HG02642 (cell line): ENCODE measurements around the gene NECAB2.
"Not testable (repeated sequence)": the region's sequence is repeated elsewhere in the genome, so short reads cannot be mapped to it uniquely, and the experiment has no call there.

Experiments used
- ATAC-seq: cut with Tn5 transposase; IDR thresholded peaks from one replicate; pipeline ENCODE4 v1.9.1; 2021; ENCODE audit warnings: mild to moderate bottlenecking; ENCODE audit not compliant: unreplicated experiment, poor library complexity

NECAB2 gene

DNA sequence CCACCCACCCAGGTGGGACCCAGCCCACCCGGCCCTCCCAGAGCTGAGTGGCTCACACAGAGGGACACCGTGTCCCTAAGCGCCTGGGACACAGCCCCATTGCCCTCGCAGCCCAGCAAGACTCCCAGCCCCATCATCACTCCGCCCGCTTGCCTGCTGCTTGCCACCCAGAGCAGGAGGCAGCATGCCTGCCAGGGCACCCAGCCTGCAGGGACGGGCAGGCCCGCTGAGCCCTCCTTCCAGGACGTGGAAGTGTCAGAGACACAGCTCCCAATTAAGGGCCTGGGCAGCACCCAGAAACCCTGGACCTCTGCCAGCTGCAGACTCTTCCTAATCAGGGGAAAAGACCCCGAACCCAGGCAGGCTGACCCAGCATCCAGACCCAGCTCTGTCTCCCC is 32.2 kb upstream of the NECAB2 start:
- ATAC-seq, result no peak

DNA sequence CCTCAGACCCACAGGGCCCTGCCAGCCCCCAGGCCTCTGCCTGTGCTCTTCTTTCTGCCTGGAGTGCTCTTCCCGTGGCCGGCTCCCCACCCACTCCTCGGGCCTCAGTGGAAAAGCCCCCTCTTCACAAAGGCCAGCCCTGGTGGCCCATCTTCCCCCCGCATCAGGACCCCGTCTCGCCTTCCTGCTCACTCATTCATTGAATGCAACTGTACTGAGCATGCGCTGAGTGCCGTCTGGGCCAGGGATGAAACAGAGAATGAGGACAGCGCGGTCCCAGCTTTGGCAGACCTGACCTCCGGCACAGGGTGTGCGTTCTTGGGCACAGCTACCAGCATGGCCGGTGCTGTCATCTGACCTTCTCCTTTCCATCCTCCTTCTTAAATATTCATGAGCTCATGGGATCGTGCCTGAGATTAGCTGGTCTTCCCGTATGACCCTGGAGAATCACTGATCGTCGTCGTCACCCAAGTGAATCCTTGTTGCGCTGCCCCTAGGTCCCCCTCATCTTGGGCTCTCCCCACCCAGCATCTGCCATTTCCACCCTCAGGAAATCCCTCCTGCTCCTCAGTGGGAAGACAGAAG is 31.4 kb upstream of the NECAB2 start:
- ATAC-seq, result no peak

GRCh38 chr16:83937267-83937666 is 30.8 kb upstream of the NECAB2 start:
- no peak for ATAC-seq

- no peak for ATAC-seq
Observed at GRCh38 chr16:83937922-83938885, 29.8 kb upstream of the NECAB2 start.

GRCh38 chr16:83939266-83939855 is 28.7 kb upstream of the NECAB2 start:
- no peak for ATAC-seq

GRCh38 chr16:83940119-83940518 is 27.9 kb upstream of the NECAB2 start:
- no peak for ATAC-seq

GRCh38 chr16:83940630-83941378 is 27.2 kb upstream of the NECAB2 start:
- ATAC-seq, result no peak

- not testable (repeated sequence) for ATAC-seq
Observed at GRCh38 chr16:83941546-83941945, 26.5 kb upstream of the NECAB2 start.

- no peak for ATAC-seq
Observed at GRCh38 chr16:83942074-83942473, 26.0 kb upstream of the NECAB2 start.

GRCh38 chr16:83942815-83943515 is 25.1 kb upstream of the NECAB2 start:
- ATAC-seq, result no peak

DNA sequence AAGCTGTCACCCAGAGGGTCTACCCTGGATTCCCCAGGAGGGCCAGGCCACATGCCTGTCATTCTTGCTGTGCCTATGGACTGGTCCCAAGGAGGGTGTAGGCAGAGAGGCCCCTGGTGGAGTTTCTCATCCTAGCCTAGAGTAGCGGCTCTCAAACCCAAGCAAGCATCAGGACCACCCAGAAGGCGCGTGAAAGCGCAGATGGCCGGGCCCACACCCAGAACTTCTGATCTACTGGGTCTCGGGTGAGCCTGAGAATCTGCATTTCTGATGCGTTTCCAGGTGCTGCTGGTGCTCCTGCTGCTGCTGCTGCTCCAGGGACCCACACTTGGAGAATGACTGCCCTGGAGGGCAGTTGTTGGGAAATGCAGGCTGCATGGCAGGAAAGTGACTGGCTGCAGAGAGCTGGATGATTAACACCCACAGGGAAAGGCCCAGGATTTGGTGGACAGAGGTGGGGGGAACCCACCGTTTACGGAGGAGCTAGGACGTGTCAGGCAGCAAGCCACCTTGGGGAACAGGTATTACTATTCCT is 24.5 kb upstream of the NECAB2 start:
- ATAC-seq, result no peak

- ATAC-seq, result no peak
Observed at GRCh38 chr16:83945587-83945986, 22.5 kb upstream of the NECAB2 start.

DNA sequence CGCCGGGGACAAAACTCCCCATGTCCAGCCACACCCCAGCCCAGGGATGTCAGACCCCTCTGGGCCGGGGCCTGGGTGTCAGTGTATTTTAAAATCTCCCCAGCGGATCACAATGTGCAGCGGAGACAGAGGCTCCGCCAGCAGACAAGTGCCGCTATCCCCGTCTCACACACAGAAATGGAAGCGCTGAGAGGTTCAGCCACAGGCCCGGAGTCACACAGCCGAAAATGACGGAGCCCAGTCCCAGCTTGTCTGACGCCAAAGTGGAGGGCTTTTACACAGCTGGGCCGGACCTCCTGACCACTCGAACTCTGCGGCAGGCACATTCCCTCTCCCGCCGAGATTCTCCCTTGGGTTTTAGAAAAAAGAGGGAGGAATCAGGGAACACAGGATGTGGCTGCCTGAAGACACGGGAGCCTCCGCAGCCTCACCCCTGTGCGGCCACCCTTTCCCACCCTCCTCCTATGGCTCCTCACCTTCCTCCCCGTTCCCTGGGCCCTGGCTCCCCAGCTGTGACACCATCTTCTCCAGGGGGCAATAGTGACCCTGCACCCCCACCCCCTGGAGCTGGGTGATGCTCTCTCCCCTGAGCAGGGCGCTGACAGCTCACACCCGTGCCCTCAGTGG is 21.8 kb upstream of the NECAB2 start:
- ATAC-seq, result no peak

DNA sequence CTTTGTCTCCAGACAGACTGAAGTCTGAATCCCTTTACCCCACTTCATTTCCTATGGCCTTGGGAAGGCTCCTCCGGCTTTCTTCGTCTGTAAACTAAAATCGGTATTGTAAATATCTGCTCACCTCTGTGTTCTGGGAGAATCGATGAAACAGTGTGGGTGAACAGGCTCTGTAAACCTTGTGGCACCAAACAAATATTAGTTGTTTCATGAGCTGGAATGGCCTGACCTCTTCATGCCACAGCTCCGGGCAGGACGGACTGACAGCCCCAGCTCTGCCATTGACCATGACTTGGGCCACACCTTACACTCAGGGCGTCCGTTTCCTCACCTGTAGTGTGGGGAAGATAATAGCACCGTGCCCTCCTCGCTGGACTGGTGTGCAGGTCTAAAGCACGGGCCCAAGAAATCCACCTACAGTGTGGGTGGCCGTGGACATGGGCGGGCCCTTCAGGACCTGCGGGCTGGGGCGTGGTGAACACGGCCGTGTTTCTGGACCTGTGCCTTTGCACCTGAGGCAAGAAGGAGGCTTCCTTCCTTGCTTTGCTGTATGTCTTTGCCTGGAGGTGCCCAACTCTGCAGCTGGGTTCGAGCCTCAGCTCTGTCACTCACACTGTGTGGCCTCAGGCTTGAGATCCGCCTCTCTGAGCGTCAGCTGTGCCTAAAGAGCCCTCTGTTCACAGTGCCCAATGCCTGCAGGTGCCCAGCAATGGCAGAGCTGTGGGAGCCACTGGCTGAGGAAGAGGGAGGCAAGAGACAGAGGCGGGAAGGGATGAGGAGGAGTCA is 21.1 kb upstream of the NECAB2 start:
- ATAC-seq, result no peak

DNA sequence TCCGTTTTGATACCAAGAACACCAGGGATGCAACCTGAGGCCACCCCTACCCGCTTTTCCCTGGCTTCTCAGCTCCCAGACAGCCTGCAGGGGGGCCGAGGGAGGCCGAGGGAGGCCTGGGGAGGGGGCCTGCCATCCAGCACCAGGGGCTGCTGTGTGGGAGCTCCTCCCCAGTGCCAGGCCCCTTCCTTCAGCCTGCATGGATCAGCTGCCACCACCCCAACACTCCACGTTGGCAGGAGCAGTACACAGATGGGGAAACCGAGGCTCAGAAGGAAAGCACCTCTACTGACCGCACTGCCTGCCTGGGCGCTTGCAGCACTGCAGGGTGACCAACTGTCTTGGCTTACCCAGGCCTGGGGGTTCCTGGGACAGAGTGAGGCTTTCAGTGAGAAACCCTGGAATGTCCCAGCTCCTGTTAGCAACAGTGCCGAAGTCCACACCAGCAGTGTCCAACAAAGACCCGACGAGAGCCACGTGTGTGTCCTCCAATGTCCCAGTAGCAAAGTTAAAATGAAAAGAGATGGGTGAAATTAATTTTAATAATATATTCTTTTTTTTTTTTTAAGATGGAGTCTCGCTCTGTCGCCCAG is 20.3 kb upstream of the NECAB2 start:
- no peak for ATAC-seq

- no peak for ATAC-seq
Observed at GRCh38 chr16:83948914-83949723, 18.9 kb upstream of the NECAB2 start.

- ATAC-seq, result no peak
Observed at GRCh38 chr16:83949724-83950001, 18.4 kb upstream of the NECAB2 start.
